ENCODE data around the gene SH2D6. TPM values are rescaled to one million over a fixed set of nuclear protein-coding genes. Genes with fewer than 3 reads are reported as not detected.
"Not testable (repeated sequence)": the region's sequence is repeated elsewhere in the genome, so short reads cannot be mapped to it uniquely, and the experiment has no call there.

The SH2D6 gene
- total RNA-seq, 1 donor from 2014 or later: 0.07 TPM

DNA sequence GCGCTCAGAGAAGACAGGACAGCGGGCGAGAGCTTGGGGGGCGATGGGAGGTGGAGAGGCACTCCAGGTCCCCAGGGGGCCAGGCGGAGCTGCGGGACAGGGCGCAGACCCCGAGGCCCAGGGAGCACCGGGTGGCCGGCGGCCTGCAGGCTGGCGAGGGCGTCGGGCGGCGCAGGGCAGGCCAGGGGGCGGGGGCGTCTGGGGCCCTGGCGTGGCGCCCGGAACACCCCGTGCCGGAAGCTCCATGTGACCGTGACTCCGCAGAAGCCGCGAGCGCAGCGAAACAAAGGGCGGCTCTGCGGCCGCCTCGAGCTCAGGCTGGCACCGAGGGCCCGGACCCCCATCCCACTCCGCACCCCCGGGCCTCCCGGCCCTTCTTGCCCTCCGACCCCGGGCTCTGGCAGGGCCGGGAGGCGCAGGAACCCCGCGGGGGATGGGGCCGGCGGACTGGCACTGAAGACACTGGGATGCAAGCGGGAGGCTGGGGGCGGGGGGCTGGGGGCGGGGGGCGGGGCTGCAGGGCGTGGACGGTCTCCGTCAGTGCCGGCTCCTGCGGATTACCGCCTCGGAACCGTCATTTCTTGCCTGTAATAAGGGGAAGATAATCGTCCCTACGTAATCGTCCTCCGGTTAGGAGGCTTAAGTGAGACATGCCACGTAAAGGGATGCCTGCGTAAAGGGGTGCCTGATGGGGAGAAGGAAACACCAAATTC lies 19.1 kb downstream of the SH2D6 start:
- Histone ChIP-seq H3K9ac (no peak overlapping the region), H4K20me1 (ENCODE audit: low read depth) (no peaks in the 10 kb centered on the region), H3F3A (ENCODE audit: low read depth) (peaks cover 17% of the 10 kb centered on the region), H3K79me2 (ENCODE audit: low read depth) (no peaks in the 10 kb centered on the region), H3K27me3 (peaks cover 11% of the 10 kb centered on the region), H3K4me1 (peaks cover 11% of the 10 kb centered on the region), H3K4me3 (peak overlapping the region; percentile 49), H3K9me3 (ENCODE audit: low read depth) (no peaks in the 10 kb centered on the region), H3K36me3 (no peaks in the 10 kb centered on the region), H3K27ac (no peak overlapping the region), H2AFZ (replicated peaks) (peak overlapping the region; percentile 88), H3K4me2 (peak overlapping the region; percentile 83)
- H3K9me3 Mint-ChIP-seq: no peaks in the 10 kb centered on the region
- peak overlapping the region; percentile 78 for H3K4me3 Mint-ChIP-seq
- no peaks in the 10 kb centered on the region for H3K36me3 Mint-ChIP-seq
- DNase-seq (ENCODE audit: low spot score): peak; percentile 70
- H3K4me1 Mint-ChIP-seq: peaks cover 49% of the 10 kb centered on the region
- H3K27me3 Mint-ChIP-seq (ENCODE audit: insufficient read depth, low read depth): peaks cover 13% of the 10 kb centered on the region
- H3K27ac Mint-ChIP-seq: peak overlapping the region; percentile 98
- no peak for TF ChIP-seq CTCF (IDR thresholded peaks at IDR 0.05)
- TF ChIP-seq EZH2 (IDR thresholded peaks at IDR 0.05): no peak
- no peak for TF ChIP-seq EZH2phosphoT487 (IDR thresholded peaks at IDR 0.05)

DNA sequence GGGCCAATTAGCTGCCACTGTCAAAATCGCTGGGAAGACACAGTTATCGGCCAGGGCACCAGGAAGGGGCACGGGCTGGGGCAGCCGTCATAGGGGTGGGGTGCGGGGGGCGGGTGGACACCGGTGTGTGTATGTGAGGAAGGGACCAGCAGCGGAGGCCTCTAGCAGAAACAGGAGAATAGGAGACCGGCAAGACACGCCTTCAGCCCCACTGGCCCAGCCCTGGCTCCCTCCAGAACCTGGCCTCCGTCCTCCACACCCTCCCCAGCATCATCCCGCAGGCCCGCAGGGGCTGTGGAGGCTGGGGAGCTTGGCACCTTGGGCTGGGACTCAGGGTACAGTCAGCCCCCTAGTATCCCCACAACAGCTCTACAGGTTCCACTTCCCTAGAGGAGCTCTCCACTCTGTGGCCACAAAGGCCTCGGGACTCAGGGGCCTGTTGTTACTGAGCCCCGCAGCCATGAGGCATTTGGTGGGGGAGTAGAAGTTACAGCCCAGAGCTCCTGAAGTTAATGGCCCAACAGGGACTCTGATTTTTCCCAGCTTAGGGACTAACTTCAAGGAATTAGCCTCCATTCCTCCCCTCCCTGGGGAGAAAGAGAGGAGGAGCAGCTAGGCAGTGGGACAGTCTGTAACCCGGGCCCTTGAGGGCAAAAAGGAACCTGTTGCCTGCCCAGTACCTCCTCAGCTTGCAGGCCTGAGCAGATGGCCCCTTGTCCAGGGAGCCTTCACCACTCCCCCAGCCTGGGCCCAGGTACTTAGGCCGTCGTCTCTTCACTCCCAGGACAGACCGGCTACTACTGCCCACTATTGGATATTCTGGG lies 19.9 kb downstream of the SH2D6 start:
- DNase-seq (ENCODE audit: low spot score): no peak
- Histone ChIP-seq H3F3A (ENCODE audit: low read depth) (peaks cover 17% of the 10 kb centered on the region), H3K79me2 (ENCODE audit: low read depth) (no peaks in the 10 kb centered on the region), H3K27me3 (peaks cover 11% of the 10 kb centered on the region), H3K4me3 (peak overlapping the region; percentile 49), H2AFZ (replicated peaks) (peak overlapping the region; percentile 88), H3K9me3 (ENCODE audit: low read depth) (no peaks in the 10 kb centered on the region), H3K9ac (no peak overlapping the region), H4K20me1 (ENCODE audit: low read depth) (no peaks in the 10 kb centered on the region), H3K27ac (no peak overlapping the region), H3K36me3 (no peaks in the 10 kb centered on the region), H3K4me2 (peak overlapping the region; percentile 83), H3K4me1 (peaks cover 11% of the 10 kb centered on the region)
- H3K4me1 Mint-ChIP-seq: peaks cover 44% of the 10 kb centered on the region
- no peaks in the 10 kb centered on the region for H3K36me3 Mint-ChIP-seq
- TF ChIP-seq EZH2 (IDR thresholded peaks at IDR 0.05) (no peak), CTCF (IDR thresholded peaks at IDR 0.05) (no peak)
- peak overlapping the region; percentile 87 for H3K27ac Mint-ChIP-seq
- H3K27me3 Mint-ChIP-seq (ENCODE audit: insufficient read depth, low read depth): peaks cover 13% of the 10 kb centered on the region
- H3K9me3 Mint-ChIP-seq: no peaks in the 10 kb centered on the region
- H3K4me3 Mint-ChIP-seq: peak overlapping the region; percentile 78

DNA sequence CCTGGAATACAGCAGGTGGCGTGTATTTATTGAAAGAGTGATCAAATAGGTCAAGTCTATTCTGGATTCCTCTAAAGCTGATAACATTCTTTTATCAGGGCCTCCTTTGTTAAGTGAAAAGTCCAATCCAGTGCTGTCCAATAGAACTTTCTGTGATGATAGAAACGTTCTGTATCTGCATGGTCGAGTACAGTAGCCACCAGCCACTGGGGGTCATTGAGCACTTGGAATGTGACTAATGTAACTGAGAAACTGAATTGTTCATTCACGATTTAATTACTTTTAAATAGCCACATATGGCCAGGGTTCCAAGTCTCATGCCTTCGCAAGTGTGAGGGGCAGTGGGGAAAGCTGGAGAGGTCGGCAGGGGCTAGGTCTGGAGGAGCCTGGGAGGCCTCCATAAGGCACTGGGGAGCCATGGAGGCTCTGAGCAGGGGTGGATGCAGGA lies 20.5 kb downstream of the SH2D6 start:
- peak overlapping the region; percentile 88 for H2AFZ ChIP-seq (replicated peaks)
- H3K9ac ChIP-seq: no peak overlapping the region
- TF ChIP-seq CTCF (IDR thresholded peaks at IDR 0.05) (no peak), EZH2phosphoT487 (IDR thresholded peaks at IDR 0.05) (no peak), EZH2 (IDR thresholded peaks at IDR 0.05) (no peak)
- H3K79me2 ChIP-seq (ENCODE audit: low read depth): no peaks in the 10 kb centered on the region
- no peak for DNase-seq (ENCODE audit: low spot score)
- H4K20me1 ChIP-seq (ENCODE audit: low read depth): no peaks in the 10 kb centered on the region
- Mint-ChIP-seq H3K9me3 (no peaks in the 10 kb centered on the region), H3K36me3 (no peaks in the 10 kb centered on the region), H3K27me3 (ENCODE audit: insufficient read depth, low read depth) (peaks cover 13% of the 10 kb centered on the region), H3K27ac (no peak overlapping the region), H3K4me3 (no peak overlapping the region), H3K4me1 (peaks cover 38% of the 10 kb centered on the region)
- H3F3A ChIP-seq (ENCODE audit: low read depth): peaks cover 17% of the 10 kb centered on the region
- no peaks in the 10 kb centered on the region for H3K36me3 ChIP-seq
- H3K27me3 ChIP-seq: peaks cover 11% of the 10 kb centered on the region
- H3K4me1 ChIP-seq: peaks cover 11% of the 10 kb centered on the region
- H3K4me2 ChIP-seq: peak overlapping the region; percentile 83
- no peak overlapping the region for H3K4me3 ChIP-seq
- H3K9me3 ChIP-seq (ENCODE audit: low read depth): no peaks in the 10 kb centered on the region
- H3K27ac ChIP-seq: no peak overlapping the region

GRCh38 chr2:85439569-85439968 lies 21.1 kb downstream of the SH2D6 start:
- not testable (repeated sequence) for H3K4me2 ChIP-seq; H3K9me3 Mint-ChIP-seq; H4K20me1 ChIP-seq (ENCODE audit: low read depth); H3K27ac Mint-ChIP-seq; H3K4me3 ChIP-seq; H2AFZ ChIP-seq (replicated peaks); H3K9ac ChIP-seq; H3K79me2 ChIP-seq (ENCODE audit: low read depth); H3K36me3 Mint-ChIP-seq; H3K9me3 ChIP-seq (ENCODE audit: low read depth); H3K27ac ChIP-seq; H3K36me3 ChIP-seq; DNase-seq (ENCODE audit: low spot score); H3K4me3 Mint-ChIP-seq
- Mint-ChIP-seq H3K4me1 (peaks cover 33% of the 10 kb centered on the region), H3K27me3 (ENCODE audit: insufficient read depth, low read depth) (peaks cover 15% of the 10 kb centered on the region)
- Histone ChIP-seq H3F3A (ENCODE audit: low read depth) (peaks cover 17% of the 10 kb centered on the region), H3K4me1 (peaks cover 11% of the 10 kb centered on the region), H3K27me3 (peaks cover 11% of the 10 kb centered on the region)

Data from neural progenitor cell (in vitro differentiated cells).